IMR-90 (cell line): Measurements from ENCODE around the gene OR9A4.

Experiments used
- BHLHE40 ChIP-seq: fragments of 150-350 bp; IDR thresholded peaks from 2 replicates; pipeline ENCODE4 v1.6.1; 2016; ENCODE audit warnings: mild to moderate bottlenecking, low read depth, low read length
- CEBPB ChIP-seq: IDR thresholded peaks from 2 replicates; pipeline ENCODE4 v1.6.1; 2012; ENCODE audit warnings: low read depth, low read length, improper control_type of control experiment
- CHD1 ChIP-seq: IDR thresholded peaks from 2 replicates; pipeline ENCODE4 v1.6.1; 2012; ENCODE audit warnings: low read depth, low read length, improper control_type of control experiment
- CTCF ChIP-seq: conservative IDR thresholded peaks from 2 replicates; pipeline ENCODE4 v1.5.1; 2012; ENCODE audit warnings: mild to moderate bottlenecking, low read depth, low read length, improper control_type of control experiment
- ELK1 ChIP-seq: fragments of 150-350 bp; IDR thresholded peaks from 2 replicates; pipeline ENCODE4 v1.6.1; 2016; ENCODE audit warnings: low read depth, mild to moderate bottlenecking, low read length, moderate library complexity, borderline replicate concordance
- FOS ChIP-seq: fragments of 150-350 bp; IDR thresholded peaks from 2 replicates; pipeline ENCODE4 v1.6.1; 2016; ENCODE audit warnings: low read depth, low read length
- MAFK ChIP-seq: IDR thresholded peaks from 2 replicates; pipeline ENCODE4 v1.6.1; 2012; ENCODE audit warnings: low read depth, low read length, improper control_type of control experiment
- MAZ ChIP-seq: IDR thresholded peaks from 2 replicates; pipeline ENCODE4 v1.6.1; 2012; ENCODE audit warnings: low read depth, mild to moderate bottlenecking, low read length, improper control_type of control experiment, moderate library complexity, borderline replicate concordance
- MXI1 ChIP-seq: IDR thresholded peaks from 2 replicates; pipeline ENCODE4 v1.6.1; 2012; ENCODE audit warnings: low read depth, mild to moderate bottlenecking, low read length, moderate library complexity, borderline replicate concordance
- NFE2L2 ChIP-seq: fragments of 150-350 bp; IDR thresholded peaks from 2 replicates; pipeline ENCODE4 v1.6.1; 2016; ENCODE audit warnings: low read depth, mild to moderate bottlenecking, low read length
- POLR2A ChIP-seq: IDR thresholded peaks from 2 replicates; pipeline ENCODE4 v1.6.1; 2012; ENCODE audit warnings: mild to moderate bottlenecking, low read depth, low read length
- RAD21 ChIP-seq: IDR thresholded peaks from 2 replicates; pipeline ENCODE4 v1.6.1; 2012; ENCODE audit warnings: low read length, improper control_type of control experiment
- RCOR1 ChIP-seq: IDR thresholded peaks from 2 replicates; pipeline ENCODE4 v1.6.1; 2012; ENCODE audit warnings: mild to moderate bottlenecking, low read length, improper control_type of control experiment; ENCODE audit not compliant: insufficient replicate concordance
- USF2 ChIP-seq: fragments of 150-350 bp; IDR thresholded peaks from 2 replicates; pipeline ENCODE4 v1.6.1; 2017; ENCODE audit warnings: mild to moderate bottlenecking, antibody characterized with exemption, low read length, low read depth

GRCh38 chr7:141928845-141929195 is 12.6 kb downstream of the OR9A4 start:
- TF ChIP-seq CTCF (no peak), POLR2A (no peak), MAFK (no peak), MXI1 (no peak), CEBPB (no peak), USF2 (no peak), MAZ (no peak), RCOR1 (no peak), FOS (no peak), RAD21 (no peak), CHD1 (no peak), NFE2L2 (no peak), BHLHE40 (no peak), ELK1 (no peak)
